ENCODE measurements around the gene SCGB1D4.

DNA sequence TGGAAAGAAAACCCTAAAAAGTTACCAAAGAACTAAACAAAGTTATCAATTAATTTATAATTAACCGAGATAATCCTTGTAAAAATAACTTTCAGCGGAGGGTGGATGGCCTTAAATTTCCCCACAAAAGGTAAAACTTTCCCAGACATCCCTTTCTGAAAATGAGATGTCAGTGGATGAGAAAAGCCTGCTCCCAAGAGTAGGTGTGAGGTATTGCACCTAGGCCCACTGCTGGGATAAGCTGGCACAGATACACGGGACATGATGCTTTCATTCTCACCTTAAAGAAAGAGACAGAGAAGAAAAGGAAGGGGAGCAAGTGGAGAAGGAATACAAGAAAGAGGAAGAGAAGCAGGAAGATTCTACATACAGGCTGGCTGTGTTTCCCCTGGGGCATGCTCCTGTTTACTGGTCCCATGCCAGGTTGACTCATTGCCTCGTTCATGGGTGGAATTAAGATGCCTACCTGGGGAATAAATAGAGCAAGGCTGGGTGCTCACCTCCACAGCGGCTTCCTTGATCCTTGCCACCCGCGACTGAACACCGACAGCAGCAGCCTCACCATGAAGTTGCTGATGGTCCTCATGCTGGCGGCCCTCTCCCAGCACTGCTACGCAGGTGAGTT, 29.1 kb downstream of the SCGB1D4 start, which contains the start of gene SCGB2A2:
- TF ChIP-seq, protein P1, sequence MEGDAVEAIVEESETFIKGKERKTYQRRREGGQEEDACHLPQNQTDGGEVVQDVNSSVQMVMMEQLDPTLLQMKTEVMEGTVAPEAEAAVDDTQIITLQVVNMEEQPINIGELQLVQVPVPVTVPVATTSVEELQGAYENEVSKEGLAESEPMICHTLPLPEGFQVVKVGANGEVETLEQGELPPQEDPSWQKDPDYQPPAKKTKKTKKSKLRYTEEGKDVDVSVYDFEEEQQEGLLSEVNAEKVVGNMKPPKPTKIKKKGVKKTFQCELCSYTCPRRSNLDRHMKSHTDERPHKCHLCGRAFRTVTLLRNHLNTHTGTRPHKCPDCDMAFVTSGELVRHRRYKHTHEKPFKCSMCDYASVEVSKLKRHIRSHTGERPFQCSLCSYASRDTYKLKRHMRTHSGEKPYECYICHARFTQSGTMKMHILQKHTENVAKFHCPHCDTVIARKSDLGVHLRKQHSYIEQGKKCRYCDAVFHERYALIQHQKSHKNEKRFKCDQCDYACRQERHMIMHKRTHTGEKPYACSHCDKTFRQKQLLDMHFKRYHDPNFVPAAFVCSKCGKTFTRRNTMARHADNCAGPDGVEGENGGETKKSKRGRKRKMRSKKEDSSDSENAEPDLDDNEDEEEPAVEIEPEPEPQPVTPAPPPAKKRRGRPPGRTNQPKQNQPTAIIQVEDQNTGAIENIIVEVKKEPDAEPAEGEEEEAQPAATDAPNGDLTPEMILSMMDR (IDR thresholded peaks at IDR 0.05), result peak in 2 of 4 donors; percentile 17 to 26
- no peak for TF ChIP-seq POLR2A (IDR thresholded peaks at IDR 0.05)
